HEK293T (cell line): ENCODE results near the gene RNF31.

Source experiments
- CTCF ChIA-PET: fragments of 350-600 bp; formaldehyde crosslinking; extraction: SDS; loops from one replicate; lab custom pipeline; 2021; ENCODE audit warnings: antibody characterized with exemption, inconsistent platforms; lab: Yijun Ruan, JAX
- POLR2A ChIA-PET: fragments of 350-600 bp; formaldehyde crosslinking; extraction: SDS; loops from one replicate; lab custom pipeline; 2020; ENCODE audit warnings: antibody characterized with exemption, inconsistent platforms; lab: Yijun Ruan, JAX
- DNase-seq: peaks from one replicate; pipeline ENCODE4 v3.0.0; 2012; ENCODE audit warnings: mixed read lengths; ENCODE audit errors: extremely low spot score
- ARNT ChIP-seq: fragments of 450-650 bp; IDR thresholded peaks from 2 replicates; pipeline ENCODE4 v1.6.1; 2017; ENCODE audit warnings: mild to moderate bottlenecking
- BHLHE40 ChIP-seq: fragments of 450-650 bp; IDR thresholded peaks from 2 replicates; pipeline ENCODE4 v1.6.1; 2016; ENCODE audit warnings: mild to moderate bottlenecking, moderate library complexity, borderline replicate concordance
- CTBP1 ChIP-seq: fragments of 450-650 bp; IDR thresholded peaks from 2 replicates; pipeline ENCODE4 v1.6.1; 2016; ENCODE audit warnings: borderline replicate concordance
- ELF4 ChIP-seq: fragments of 450-650 bp; IDR thresholded peaks from 2 replicates; pipeline ENCODE4 v1.6.1; 2017; ENCODE audit warnings: antibody characterized with exemption
- FOXA1 ChIP-seq: fragments of 450-650 bp; IDR thresholded peaks from 2 replicates; pipeline ENCODE4 v1.6.1; 2016; ENCODE audit warnings: mild to moderate bottlenecking
- FOXK2 ChIP-seq: fragments of 450-650 bp; IDR thresholded peaks from 2 replicates; pipeline ENCODE4 v1.6.1; 2016; ENCODE audit warnings: mild to moderate bottlenecking
- FOXM1 ChIP-seq: fragments of 450-650 bp; IDR thresholded peaks from 2 replicates; pipeline ENCODE4 v1.6.1; 2017; ENCODE audit warnings: mild to moderate bottlenecking, borderline replicate concordance
- HDGF ChIP-seq: fragments of 450-650 bp; IDR thresholded peaks from 2 replicates; pipeline ENCODE4 v1.6.1; 2017; ENCODE audit warnings: antibody characterized with exemption, borderline replicate concordance
- L3MBTL2 ChIP-seq: fragments of 450-650 bp; conservative IDR thresholded peaks from 2 replicates; pipeline ENCODE4 v1.6.1; 2016; ENCODE audit warnings: mild to moderate bottlenecking
- LEF1 ChIP-seq: fragments of 450-650 bp; IDR thresholded peaks from 2 replicates; pipeline ENCODE4 v1.6.1; 2017; ENCODE audit warnings: mild to moderate bottlenecking, borderline replicate concordance
- NFRKB ChIP-seq: fragments of 450-650 bp; IDR thresholded peaks from 2 replicates; pipeline ENCODE4 v1.6.1; 2016; ENCODE audit warnings: mild to moderate bottlenecking, moderate library complexity
- PKNOX1 ChIP-seq: fragments of 450-650 bp; IDR thresholded peaks from 2 replicates; pipeline ENCODE4 v1.6.1; 2016
- SP1 ChIP-seq: fragments of 450-650 bp; IDR thresholded peaks from 2 replicates; pipeline ENCODE4 v1.6.1; 2017
- SUZ12 ChIP-seq: fragments of 450-650 bp; IDR thresholded peaks from 2 replicates; pipeline ENCODE4 v1.6.1; 2016; ENCODE audit warnings: mild to moderate bottlenecking
- TARDBP ChIP-seq: fragments of 450-650 bp; IDR thresholded peaks from 2 replicates; pipeline ENCODE4 v1.6.1; 2016
- ZNF384 ChIP-seq: fragments of 450-650 bp; IDR thresholded peaks from 2 replicates; pipeline ENCODE4 v1.6.1; 2016

The RNF31 gene

GRCh38 chr14:24190416-24190815, 43.1 kb downstream of the RNF31 start:
- POLR2A ChIA-PET, result interaction anchor here (1.0 to 3.2 kb wide), 4 partner anchors 10 to 76 kb away, joined by 4 to 15 read pairs (median 6); partner anchors contain the start of genes PSME1, PSME2 and RNF31
- CTCF ChIA-PET, result no interaction called here
- DNase-seq, result no peak
- TF ChIP-seq SUZ12, result no peak
- no peak for TF ChIP-seq BHLHE40
- TF ChIP-seq FOXA1, result no peak
- no peak for TF ChIP-seq ELF4
- TF ChIP-seq TARDBP, result no peak
- no peak for TF ChIP-seq SP1
- no peak for TF ChIP-seq NFRKB
- TF ChIP-seq FOXM1, result no peak
- no peak for TF ChIP-seq L3MBTL2
- no peak for TF ChIP-seq ARNT
- no peak for TF ChIP-seq LEF1
- TF ChIP-seq PKNOX1, result no peak
- TF ChIP-seq FOXK2, result no peak
- no peak for TF ChIP-seq CTBP1
- TF ChIP-seq ZNF384, result no peak

GRCh38 chr14:24192933-24193332, 45.6 kb downstream of the RNF31 start:
- ChIA-PET POLR2A (no interaction called here), CTCF (no interaction called here)
- DNase-seq, result no peak
- TF ChIP-seq FOXM1 (no peak), ZNF384 (no peak), HDGF (no peak), FOXK2 (no peak), NFRKB (no peak), L3MBTL2 (no peak), PKNOX1 (no peak), ELF4 (no peak), BHLHE40 (no peak), FOXA1 (no peak), LEF1 (no peak), SUZ12 (no peak), CTBP1 (no peak)

- TF ChIP-seq FOXA1 (no peak), FOXM1 (no peak), SP1 (no peak), NFRKB (no peak), L3MBTL2 (no peak), ELF4 (no peak), ARNT (no peak), PKNOX1 (no peak), FOXK2 (no peak), TARDBP (no peak), BHLHE40 (no peak), HDGF (no peak), ZNF384 (no peak), SUZ12 (no peak), CTBP1 (no peak)
Observed at GRCh38 chr14:24194186-24194872, 47.0 kb downstream of the RNF31 start.

GRCh38 chr14:24194873-24195185, 47.5 kb downstream of the RNF31 start:
- CTCF ChIA-PET, result interaction anchor here (1.6 kb wide), 1 partner anchor 237 kb away, joined by 3 read pairs; no protein-coding TSS in a partner anchor
- POLR2A ChIA-PET, result interaction anchor here (0.9 to 2.6 kb wide), 10 partner anchors 7 to 101 kb away, joined by 3 to 33 read pairs (median 10); partner anchors contain the start of genes CHMP4A, DCAF11, EMC9 and NRL
- no peak for DNase-seq
- no peak for TF ChIP-seq BHLHE40
- no peak for TF ChIP-seq TARDBP
- no peak for TF ChIP-seq L3MBTL2
- no peak for TF ChIP-seq FOXA1
- no peak for TF ChIP-seq ZNF384
- no peak for TF ChIP-seq FOXK2
- no peak for TF ChIP-seq ARNT
- no peak for TF ChIP-seq SUZ12
- no peak for TF ChIP-seq LEF1
- no peak for TF ChIP-seq PKNOX1
- TF ChIP-seq HDGF, result no peak
- no peak for TF ChIP-seq ELF4
- no peak for TF ChIP-seq SP1
- TF ChIP-seq CTBP1, result no peak
- TF ChIP-seq NFRKB, result no peak
- no peak for TF ChIP-seq FOXM1

More at GRCh38 chr14:24194186-24194872, 47.0 kb downstream of the RNF31 start:
- ChIA-PET POLR2A (interaction anchor here (0.7 to 2.6 kb wide), 7 partner anchors 9 to 80 kb away, joined by 3 to 16 read pairs (median 14); partner anchors contain the start of genes CHMP4A, DCAF11, EMC9 and NRL), CTCF (interaction anchor here (1.6 kb wide), 1 partner anchor 237 kb away, joined by 3 read pairs; no protein-coding TSS in a partner anchor)
- no peak for DNase-seq
